NCI-H524 treated with DMSO at 0.1 percent for 48 hours (cell line): ENCODE measurements around the gene KCNG1.
A peak's percentile ranks its signal among the peaks of the same experiment; 100 is the strongest.
"Not testable (repeated sequence)": the region's sequence is repeated elsewhere in the genome, so short reads cannot be mapped to it uniquely, and the experiment has no call there.

Experiments used
- DNase-seq: peaks from one replicate; lab custom pipeline; 2025; lab: John Stamatoyannopoulos, UW

KCNG1 gene

GRCh38 chr20:50981714-50982048, 41.2 kb downstream of the KCNG1 start:
- no peak for DNase-seq

DNA sequence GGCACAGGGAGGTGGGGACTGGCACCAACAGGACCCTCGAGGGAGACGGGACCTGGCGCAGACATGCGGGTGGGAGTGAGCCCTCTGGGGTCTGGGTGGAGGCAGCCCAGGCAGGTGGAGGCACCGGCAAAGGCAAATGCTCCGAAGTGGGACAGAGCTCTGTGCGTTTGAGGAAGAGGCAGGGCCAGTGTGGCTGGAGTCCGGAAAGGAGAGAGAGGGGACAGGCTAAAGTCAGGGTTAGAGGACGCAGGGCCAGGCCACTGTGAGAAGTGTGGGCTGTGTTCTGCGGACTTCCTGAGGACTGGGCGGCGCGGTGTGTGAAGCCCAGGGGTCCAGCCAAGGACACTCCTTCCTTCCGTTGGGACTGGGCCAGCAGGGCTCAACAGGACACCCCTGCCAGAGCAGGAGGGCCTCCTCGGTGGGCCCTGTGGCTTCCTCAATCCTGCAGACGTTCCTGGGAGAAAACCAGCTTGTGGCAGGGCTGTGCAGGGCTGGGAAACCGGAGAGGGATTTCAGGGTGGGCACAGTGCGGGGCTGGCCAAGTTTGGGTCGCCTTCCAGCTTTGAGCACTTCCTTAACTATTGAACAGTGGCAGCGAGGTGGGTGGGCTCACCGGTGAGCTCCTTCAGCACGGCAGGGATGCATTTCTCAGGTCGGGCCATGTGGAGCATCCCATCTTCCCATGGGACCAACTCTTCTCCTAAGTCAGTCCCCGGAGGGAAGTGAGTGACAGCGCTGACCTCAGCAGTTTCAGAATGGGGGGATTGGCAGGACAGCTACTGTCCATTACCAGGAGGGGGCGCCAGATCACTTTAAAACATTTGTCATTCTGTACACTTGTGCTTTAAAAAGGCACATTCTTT, 41.8 kb downstream of the KCNG1 start:
- DNase-seq = no peak

- DNase-seq = no peak
These were observed 42.7 kb downstream of the KCNG1 start for GRCh38 chr20:50980071-50980681.

DNA sequence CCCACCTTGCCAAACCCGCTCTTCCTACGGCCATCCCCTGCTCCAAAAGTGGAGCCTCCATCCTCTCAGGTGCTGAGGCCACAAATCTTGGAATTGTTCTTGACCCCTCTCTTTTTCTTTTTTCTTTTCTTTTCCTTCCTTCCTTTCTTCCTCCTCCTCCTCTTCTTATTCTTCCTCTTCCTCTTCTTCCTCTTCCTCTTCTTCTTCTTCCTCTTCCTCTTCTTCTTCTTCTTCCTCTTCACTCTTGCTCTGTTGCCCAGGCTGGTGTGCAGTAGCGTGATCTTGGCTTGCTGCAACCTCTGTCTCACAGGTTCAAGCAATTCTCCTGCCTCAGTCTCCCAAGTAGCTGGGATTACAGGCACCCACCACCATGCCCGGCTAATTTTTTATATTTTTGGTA, 44.4 kb downstream of the KCNG1 start:
- not testable (repeated sequence) for DNase-seq

DNA sequence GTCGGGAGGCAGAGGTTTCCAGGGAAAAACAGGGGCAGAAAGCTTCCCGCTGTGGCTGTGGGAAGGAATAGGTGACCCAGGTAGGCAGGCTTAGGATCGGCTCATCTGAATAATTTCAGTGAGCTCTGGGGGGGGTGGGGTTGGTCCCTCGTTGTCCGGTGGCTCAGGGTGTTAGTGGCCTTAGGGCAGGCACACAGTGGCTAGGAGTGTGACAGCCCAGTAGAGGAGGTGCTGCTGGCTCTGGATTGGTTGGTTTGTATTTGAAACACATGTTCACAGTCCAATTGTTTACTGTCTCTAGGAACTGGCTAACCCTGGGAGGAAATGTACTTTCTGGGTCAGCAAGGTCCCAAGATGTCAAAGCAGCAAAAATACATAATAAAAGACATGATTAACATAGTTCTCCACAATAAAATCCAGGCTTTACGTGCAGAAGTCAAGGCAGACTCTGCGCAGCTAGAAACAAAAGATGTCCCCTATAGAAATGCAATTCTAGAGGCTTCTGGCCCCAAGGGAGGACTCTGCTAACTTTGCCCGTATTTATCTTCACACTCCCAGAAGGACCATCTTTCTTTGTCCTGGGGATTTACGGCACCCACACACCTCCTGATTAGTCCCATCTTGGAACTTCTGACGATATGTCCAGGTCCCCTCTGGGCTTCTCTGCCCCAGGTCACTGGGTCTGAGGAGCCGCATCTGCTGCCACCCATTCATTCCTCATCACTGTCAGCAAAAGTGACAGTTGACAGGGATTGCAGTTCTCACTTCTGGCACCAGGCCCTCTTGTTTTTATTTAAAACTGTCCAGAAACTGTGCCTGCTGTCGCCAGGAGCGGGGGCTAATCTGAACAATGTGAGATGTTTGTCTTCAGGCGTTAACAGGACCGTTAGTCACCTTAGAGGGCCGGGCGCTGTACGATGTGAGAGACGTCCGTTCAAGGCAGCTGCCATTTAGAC, 45.6 kb downstream of the KCNG1 start:
- no peak for DNase-seq

GRCh38 chr20:50975701-50976330, 47.1 kb downstream of the KCNG1 start:
- DNase-seq = no peak

DNA sequence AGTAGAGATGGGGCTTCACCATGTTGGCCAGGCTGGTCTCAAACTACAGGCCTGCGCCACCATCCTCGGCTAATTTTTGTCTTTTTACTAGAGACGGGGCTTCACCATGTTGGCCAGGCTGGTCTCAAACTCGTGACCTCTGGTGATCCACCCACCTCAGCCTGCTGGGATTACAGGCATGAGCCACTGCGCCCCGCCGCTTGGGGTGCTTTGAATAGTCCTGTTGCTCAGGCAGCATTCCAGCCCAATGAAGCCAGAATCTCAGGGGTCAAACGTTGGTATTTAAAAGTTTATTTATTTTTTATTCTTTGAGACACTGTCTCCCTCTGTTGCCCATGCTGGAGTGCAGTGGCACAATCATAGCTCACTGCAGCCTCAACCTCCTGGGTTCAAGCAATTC, 53.0 kb downstream of the KCNG1 start:
- no peak for DNase-seq

- no peak for DNase-seq
These were observed 53.5 kb downstream of the KCNG1 start for GRCh38 chr20:50969435-50969834.

DNA sequence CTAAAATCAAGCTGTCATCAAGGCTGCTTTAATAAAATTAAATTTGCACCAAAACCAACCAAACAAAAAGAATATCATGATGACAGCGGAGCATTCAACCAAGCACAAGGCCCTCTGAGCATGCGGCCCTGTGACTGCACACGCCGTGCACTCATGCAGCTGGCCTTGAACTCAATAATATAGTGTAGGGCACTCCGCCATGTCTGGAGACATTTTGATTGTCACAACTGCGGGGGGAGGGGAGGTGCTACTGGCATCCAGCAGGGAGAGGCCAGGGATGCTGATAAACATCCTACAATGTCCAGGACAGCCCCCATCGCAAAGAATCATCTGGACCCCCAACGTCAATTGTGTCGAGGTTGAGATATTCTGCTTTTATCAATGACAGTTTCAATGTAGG, 54.6 kb downstream of the KCNG1 start:
- no peak for DNase-seq

- DNase-seq = peak; percentile 53
These were observed 55.3 kb downstream of the KCNG1 start for GRCh38 chr20:50967586-50967985.

DNA sequence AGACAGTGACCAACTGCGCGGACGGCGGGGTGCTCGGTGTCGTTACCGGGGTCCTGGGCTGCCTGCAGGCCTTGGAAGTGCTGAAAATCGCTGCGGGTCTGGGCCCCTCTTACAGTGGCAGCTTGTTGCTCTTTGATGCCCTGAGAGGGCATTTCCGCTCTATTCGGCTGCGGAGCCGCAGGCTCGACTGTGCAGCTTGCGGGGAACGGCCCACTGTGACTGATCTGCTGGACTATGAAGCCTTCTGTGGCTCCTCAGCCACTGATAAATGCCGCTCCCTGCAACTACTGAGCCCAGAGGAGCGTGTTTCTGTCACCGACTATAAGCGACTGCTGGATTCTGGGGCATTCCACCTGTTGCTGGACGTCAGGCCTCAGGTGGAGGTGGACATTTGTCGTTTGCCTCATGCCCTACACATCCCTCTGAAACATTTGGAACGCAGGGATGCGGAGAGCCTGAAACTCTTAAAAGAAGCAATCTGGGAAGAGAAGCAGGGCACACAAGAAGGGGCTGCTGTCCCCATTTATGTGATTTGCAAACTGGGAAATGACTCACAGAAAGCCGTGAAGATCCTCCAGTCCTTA, 63.3 kb downstream of the KCNG1 start:
- no peak for DNase-seq

- DNase-seq = peak; percentile 82
These were observed 64.0 kb downstream of the KCNG1 start, which contains the start of gene MOCS3 for GRCh38 chr20:50958615-50959542. MOCS3 (plus strand) TSS chr20:50958818; CDS start chr20:50958843, 25 bp downstream.

DNA sequence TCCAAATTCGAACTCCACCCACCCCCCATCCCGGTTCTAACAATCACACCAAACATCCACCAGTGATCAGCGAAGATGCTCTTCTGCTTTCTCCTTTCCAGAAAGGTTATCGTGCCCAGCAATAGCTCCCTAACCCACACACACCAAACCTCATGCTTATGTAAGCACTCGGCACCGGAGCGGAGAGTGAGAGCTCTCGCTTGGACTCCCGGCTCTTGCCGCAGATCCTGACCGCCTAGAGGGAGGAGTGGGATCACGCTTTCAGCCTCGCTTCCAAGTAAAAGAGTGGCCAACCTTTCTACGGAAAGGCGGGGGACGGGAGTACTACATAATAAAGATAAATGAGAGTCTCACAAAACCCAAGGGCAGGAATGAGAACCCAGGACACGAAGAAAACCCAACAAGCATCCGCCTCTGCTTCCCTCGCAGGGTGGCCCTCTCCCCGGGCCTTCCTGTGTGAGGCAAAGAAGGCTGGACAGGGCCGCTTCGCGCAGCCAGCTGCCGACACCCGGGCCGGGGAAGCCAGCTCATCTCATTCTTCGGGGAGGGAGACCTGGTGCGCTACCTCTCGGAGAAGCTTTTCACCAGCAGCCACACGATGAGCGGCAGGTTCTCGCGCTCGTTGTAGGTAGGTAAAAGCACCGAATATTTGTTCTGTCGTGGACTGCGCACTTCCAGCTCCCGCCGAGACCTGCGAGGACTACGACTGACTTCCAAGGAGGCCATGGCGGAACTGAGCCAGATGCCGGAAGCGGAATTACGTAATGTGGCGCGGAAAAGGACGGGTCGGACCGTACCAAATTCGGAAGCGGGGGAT, 64.9 kb downstream of the KCNG1 start, which contains the start of gene DPM1:
Gene DPM1 (minus strand): TSS at position 735 of the 817 bp plus-strand sequence. CDS start 9 bp downstream, at position 726.
- peak; percentile 82 for DNase-seq

GRCh38 chr20:50957276-50957675, 65.6 kb downstream of the KCNG1 start:
- no peak for DNase-seq

DNA sequence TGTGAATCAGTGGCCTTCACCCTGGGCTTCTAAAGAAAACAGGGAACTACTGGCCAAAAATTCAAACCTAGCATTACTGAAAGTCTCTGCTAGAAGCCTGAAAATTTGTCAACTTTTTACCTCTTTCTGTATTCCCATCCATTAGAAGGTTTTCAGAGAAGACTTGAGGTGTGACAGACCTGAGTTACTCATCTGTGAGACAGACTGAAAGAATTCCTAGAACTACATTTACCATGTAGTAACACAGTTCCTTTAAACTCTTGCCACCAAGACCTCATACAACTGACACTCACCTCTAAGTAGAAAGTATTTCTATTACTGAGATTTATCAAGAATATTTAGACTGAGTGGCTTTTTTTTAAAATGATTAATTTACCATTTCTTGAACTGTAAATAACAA, 69.1 kb downstream of the KCNG1 start:
- no peak for DNase-seq
